ENCODE measurements around the gene CNST. TPM values are rescaled to one million over a fixed set of nuclear protein-coding genes. Genes with fewer than 3 reads are reported as not detected.
"Not testable (repeated sequence)": the region's sequence is repeated elsewhere in the genome, so short reads cannot be mapped to it uniquely, and the experiment has no call there.

Gene CNST
- total RNA-seq, 1 donor from 2014 or later, result 31.0 TPM

- peak; percentile 66 for DNase-seq
These were observed 17.4 kb downstream of the CNST start for GRCh38 chr1:246583448-246584185.

GRCh38 chr1:246587032-246587431, 20.8 kb downstream of the CNST start:
- DNase-seq, result no peak

- DNase-seq, result peak; percentile 70
These were observed 21.4 kb downstream of the CNST start for GRCh38 chr1:246587606-246588005.

- peak; percentile 70 for DNase-seq
These were observed 22.0 kb downstream of the CNST start for GRCh38 chr1:246588159-246588721.

- DNase-seq, result not testable (repeated sequence)
These were observed 23.7 kb downstream of the CNST start for GRCh38 chr1:246589919-246590318.

- no peak for DNase-seq
These were observed 24.8 kb downstream of the CNST start for GRCh38 chr1:246591047-246591446.

GRCh38 chr1:246591504-246591903, 25.2 kb downstream of the CNST start:
- DNase-seq, result no peak

- no peak for DNase-seq
These were observed 25.7 kb downstream of the CNST start for GRCh38 chr1:246591958-246592357.

GRCh38 chr1:246592695-246593094, 26.4 kb downstream of the CNST start:
- no peak for DNase-seq

- no peak for DNase-seq
These were observed 28.9 kb downstream of the CNST start for GRCh38 chr1:246595146-246595545.

- peak; percentile 90 for DNase-seq
These were observed 31.1 kb downstream of the CNST start for GRCh38 chr1:246597340-246597739.

GRCh38 chr1:246597971-246598370, 31.7 kb downstream of the CNST start:
- no peak for DNase-seq

GRCh38 chr1:246599315-246599714, 33.1 kb downstream of the CNST start:
- DNase-seq, result no peak

GRCh38 chr1:246600579-246600978, 34.3 kb downstream of the CNST start:
- DNase-seq, result no peak

- DNase-seq, result no peak
These were observed 35.9 kb downstream of the CNST start for GRCh38 chr1:246602194-246602593.

- DNase-seq, result not testable (repeated sequence)
These were observed 39.0 kb downstream of the CNST start for GRCh38 chr1:246605231-246605630.

GRCh38 chr1:246607462-246607861, 41.2 kb downstream of the CNST start:
- peak; percentile 87 for DNase-seq

- DNase-seq, result peak; percentile 99
These were observed 42.5 kb downstream of the CNST start for GRCh38 chr1:246608616-246609376.

GRCh38 chr1:246609632-246610031, 43.4 kb downstream of the CNST start:
- DNase-seq, result no peak

- DNase-seq, result no peak
These were observed 47.0 kb downstream of the CNST start for GRCh38 chr1:246613096-246613758.

GRCh38 chr1:246617156-246617555, 50.9 kb downstream of the CNST start:
- no peak for DNase-seq

GRCh38 chr1:246617768-246618167, 51.5 kb downstream of the CNST start:
- no peak for DNase-seq

- no peak for DNase-seq
These were observed 52.1 kb downstream of the CNST start for GRCh38 chr1:246618240-246618808.

All from dermis blood vessel endothelial cell (primary cell).